Pancreas (tissue), 10 donors: ENCODE results near the gene FNDC3A. TPM values are rescaled to one million over a fixed set of nuclear protein-coding genes. Genes with fewer than 3 reads are reported as not detected.

Experiments used
- ATAC-seq, 4 donors: fragments of 200-7000 bp; cut with Tn5 transposase; one replicate each; pipeline versions ENCODE4 v1.8.0 to v1.9.1; 2020; ENCODE audit warnings: mild to moderate bottlenecking in 4 of 4, moderate library complexity in 4 of 4
- DNase-seq, 6 donors: peaks; one replicate each; pipeline ENCODE4 v3.0.0-alpha.2; 2020
- FAIRE-seq: peaks from 2 replicates; lab custom pipeline; 2012; peaks lifted over from hg19 to GRCh38; lab: Jason Lieb, UNC
- H3K27ac ChIP-seq, 4 donors: fragments of 200-600 bp; sonication (generic); 1 replicate in 3 of 4; 2 replicates in 1 of 4; pipeline versions ENCODE4 v1.5.0 to v1.8.0; 2020
- H3K27me3 ChIP-seq, 4 donors: fragments of 200-600 bp; one replicate each; pipeline ENCODE4 v1.8.0; 2021
- H3K36me3 ChIP-seq, 3 donors: fragments of 200-600 bp; sonication (generic) in 1 of 3; one replicate each; pipeline versions ENCODE4 v1.5.0 to v1.8.0; 2020 to 2021
- H3K4me1 ChIP-seq, 3 donors: fragments of 200-600 bp; one replicate each; pipeline ENCODE4 v1.8.0; 2021
- H3K4me3 ChIP-seq, 4 donors: fragments of 200-600 bp; sonication (generic) in 2 of 4; one replicate each; pipeline versions ENCODE4 v1.5.0 to v1.8.0; 2020 to 2021
- H3K9me3 ChIP-seq, 4 donors: fragments of 200-600 bp; one replicate each; pipeline ENCODE4 v1.8.0; 2021
- WGBS, 2 donors: extraction: QIAGEN DNeasy Blood & Tissue Kit; methylation state at CpG; one replicate each; pipeline ENCODE4 v1.1.7; 2013; 5-methylcytosine and 5-hydroxymethylcytosine counted together
- intact Hi-C, 3 donors: fragments of 100-400 bp; cut with DNase I; formaldehyde crosslinking; loops; one replicate each; pipeline versions ENCODE4 v1.11.1 to v1.14.2; 2022
- polyA plus RNA-seq, 2 donors: library from polyadenylated mRNA; stranded (reverse); fragments of 200-250 nt; gene quantifications; one replicate each; pipeline ENCODE4 v1.2.3, GENCODE V29; 2013
- total RNA-seq, 6 donors: library from RNA; stranded (reverse); fragmentation: NEBNext Ultra II Directional in 4 of 6; extraction: Animal tissue kit (Norgen Biotek cat#: 25700) in 4 of 6; gene quantifications; one replicate each; pipeline versions ENCODE4 v1.2.1 to v1.2.4, GENCODE V29; 2021 to 2023
- TF ChIP-seq, protein P1 (sequence below), 4 donors: fragments of 200-600 bp; sonication (generic) in 3 of 4; IDR thresholded peaks; one replicate each; pipeline versions ENCODE4 v1.5.0 to v1.8.0; 2021; ENCODE audit warnings: antibody characterized with exemption in 4 of 4
- donor health status: healthy with polysubstance abuse.
- donor health status: DM: no; HTN: no; CAD: no; lungs with moderate emphysema.
- donor health status: DM: no; HTN: no; CAD: no.
- donor health status: control.
- donor health status: control.
- donor health status: Bipolar disorder and iron deficiency.
- donor health status: DM: yes; HTN: yes; CAD: no.
- donor health status: DM: no; HTN: no; CAD: no.
- donor health status: DM: no; HTN: no; CAD: no.
- donor health status: DM: yes; HTN: yes; CAD: no.

Gene FNDC3A
- total and polyA plus RNA-seq, 8 donors = 22.4 to 65.5 (median 47.2) TPM

DNA sequence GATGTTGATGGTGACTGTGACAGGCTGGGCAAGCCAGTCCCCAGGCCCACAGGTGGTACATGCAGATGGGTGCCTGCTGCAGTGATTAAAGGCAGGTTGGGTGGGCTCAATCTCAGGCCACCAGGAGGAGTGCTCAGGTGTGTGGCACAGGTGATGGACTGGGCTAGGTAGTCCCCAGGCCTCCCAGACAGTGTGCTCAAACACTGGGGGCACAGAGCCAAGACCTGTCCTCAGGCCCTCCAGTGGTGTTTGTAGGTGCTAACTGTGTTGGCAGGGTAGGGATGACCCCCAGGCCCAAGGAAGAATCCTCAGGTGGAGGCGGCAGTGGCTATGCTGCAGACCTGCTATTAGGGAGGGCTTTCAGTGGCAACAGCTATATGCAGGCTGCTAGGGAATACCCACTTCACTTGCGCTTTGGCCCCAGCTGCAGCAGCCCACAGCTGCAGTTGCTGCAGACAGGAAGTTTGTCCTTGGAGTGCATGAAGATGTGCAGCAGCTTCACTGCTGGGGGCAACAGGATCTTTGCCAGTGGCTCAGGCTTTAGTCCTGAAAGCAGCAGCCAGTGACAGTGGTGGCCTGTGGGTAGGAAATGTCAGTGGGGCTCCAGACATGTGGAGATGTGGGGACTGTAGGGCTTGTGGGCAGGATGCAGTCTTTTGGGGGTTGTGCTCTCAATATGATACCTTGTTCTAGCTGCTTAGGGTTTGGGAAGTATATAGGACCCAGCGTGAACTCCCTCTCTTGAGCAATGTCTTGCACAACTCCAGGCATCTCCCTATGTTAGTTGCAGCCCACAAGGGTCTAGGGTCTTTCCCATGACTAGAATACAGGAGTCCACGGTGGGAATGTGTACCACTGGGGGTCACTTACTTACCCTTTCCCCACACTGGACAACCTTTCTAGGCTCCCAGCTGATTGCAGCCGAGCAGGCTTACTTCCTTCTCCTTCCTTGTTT is 190.4 kb downstream of the FNDC3A start:
- Histone ChIP-seq H3K4me1 (no peaks in the 10 kb centered on the region), H3K27me3 (no peaks in the 10 kb centered on the region), H3K27ac (no peak overlapping the region), H3K9me3 (no peaks in the 10 kb centered on the region), H3K4me3 (no peak overlapping the region), H3K36me3 (peaks cover 0 to 31% (median 0%) of the 10 kb centered on the region in 3 donors)
- ATAC-seq (peak in 3 of 4 donors; percentile 18 to 43 (median 30)), DNase-seq (peak in 2 of 6 donors; percentile 19 to 49), FAIRE-seq (no peak)
- TF ChIP-seq, protein P1, sequence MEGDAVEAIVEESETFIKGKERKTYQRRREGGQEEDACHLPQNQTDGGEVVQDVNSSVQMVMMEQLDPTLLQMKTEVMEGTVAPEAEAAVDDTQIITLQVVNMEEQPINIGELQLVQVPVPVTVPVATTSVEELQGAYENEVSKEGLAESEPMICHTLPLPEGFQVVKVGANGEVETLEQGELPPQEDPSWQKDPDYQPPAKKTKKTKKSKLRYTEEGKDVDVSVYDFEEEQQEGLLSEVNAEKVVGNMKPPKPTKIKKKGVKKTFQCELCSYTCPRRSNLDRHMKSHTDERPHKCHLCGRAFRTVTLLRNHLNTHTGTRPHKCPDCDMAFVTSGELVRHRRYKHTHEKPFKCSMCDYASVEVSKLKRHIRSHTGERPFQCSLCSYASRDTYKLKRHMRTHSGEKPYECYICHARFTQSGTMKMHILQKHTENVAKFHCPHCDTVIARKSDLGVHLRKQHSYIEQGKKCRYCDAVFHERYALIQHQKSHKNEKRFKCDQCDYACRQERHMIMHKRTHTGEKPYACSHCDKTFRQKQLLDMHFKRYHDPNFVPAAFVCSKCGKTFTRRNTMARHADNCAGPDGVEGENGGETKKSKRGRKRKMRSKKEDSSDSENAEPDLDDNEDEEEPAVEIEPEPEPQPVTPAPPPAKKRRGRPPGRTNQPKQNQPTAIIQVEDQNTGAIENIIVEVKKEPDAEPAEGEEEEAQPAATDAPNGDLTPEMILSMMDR (IDR thresholded peaks at IDR 0.05) = no peak
- 94 to 97% methylated on average over 5 of the region's 5 CpGs for WGBS, 2 donors
- intact Hi-C loops = no loop called here

DNA sequence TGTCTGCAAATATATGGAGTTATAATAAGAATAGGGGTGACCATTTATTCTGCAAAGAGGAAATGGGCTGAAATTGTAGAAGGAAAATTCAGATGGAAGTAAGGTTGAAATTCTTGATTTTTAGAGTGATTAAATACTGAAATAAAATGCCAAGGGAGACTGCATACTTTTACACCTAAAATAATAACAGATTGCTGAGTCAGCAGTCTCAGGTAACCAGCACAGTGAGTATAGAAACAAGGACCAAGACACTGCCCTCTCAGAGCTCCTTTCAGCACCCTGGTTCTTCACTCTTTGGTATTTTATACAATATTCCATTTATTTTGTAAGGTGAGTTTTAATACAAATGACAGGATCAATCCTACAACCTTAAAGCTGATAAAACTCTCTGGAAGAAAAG is 195.6 kb downstream of the FNDC3A start:
- no peaks in the 10 kb centered on the region for H3K9me3 ChIP-seq
- H3K36me3 ChIP-seq = peaks cover 0 to 20% (median 0%) of the 10 kb centered on the region in 3 donors
- TF ChIP-seq, protein P1 (IDR thresholded peaks at IDR 0.05) = no peak
- intact Hi-C loops = no loop called here
- no peaks in the 10 kb centered on the region for H3K4me1 ChIP-seq
- no peak overlapping the region for H3K4me3 ChIP-seq
- ATAC-seq = no peak
- no peak for FAIRE-seq
- H3K27me3 ChIP-seq = no peaks in the 10 kb centered on the region
- no peak overlapping the region for H3K27ac ChIP-seq
- DNase-seq = no peak

DNA sequence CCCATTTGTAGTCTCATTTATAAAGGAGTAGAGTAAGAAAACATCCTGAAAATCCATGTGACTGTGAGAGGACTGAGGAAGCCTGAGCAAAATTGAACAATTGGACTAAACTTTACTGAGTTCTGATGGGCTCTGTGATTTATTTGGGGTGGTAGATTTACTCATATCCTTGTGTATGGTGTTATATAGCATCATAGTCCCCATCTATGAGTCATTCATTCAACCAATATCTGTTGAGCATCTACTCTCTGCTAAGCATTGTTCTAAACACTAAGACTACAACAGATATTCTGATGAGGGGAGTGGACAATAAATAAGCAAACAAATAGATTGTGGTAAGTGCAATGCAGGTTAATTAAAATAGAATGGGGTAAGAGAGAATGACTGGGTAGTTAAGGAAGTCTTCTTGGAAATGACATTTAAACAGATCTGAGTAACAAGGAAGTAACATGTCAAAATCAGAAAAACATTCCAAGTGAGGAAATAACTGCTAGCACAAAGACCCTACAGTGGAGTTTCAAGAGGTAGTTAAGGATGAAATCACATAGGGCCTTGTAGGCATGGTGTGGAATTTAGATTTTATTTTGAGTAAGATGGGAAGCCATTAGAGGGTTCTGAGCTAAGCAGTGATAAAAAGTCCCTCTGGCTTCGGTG is 208.1 kb downstream of the FNDC3A start:
- H3K27me3 ChIP-seq = no peaks in the 10 kb centered on the region
- TF ChIP-seq, protein P1 (IDR thresholded peaks at IDR 0.05) = no peak
- no peak overlapping the region for H3K4me3 ChIP-seq
- H3K4me1 ChIP-seq = no peaks in the 10 kb centered on the region
- peaks cover 9 to 53% (median 25%) of the 10 kb centered on the region in 3 donors for H3K36me3 ChIP-seq
- WGBS, 2 donors = 44 to 67% methylated on average over 1 of the region's 1 CpG
- DNase-seq (no peak), FAIRE-seq (no peak), ATAC-seq (peak in 1 of 4 donors; percentile 45)
- peak overlapping the region in 1 of 4 donors; percentile 55 for H3K27ac ChIP-seq
- no peaks in the 10 kb centered on the region for H3K9me3 ChIP-seq
- intact Hi-C loops = no loop called here

DNA sequence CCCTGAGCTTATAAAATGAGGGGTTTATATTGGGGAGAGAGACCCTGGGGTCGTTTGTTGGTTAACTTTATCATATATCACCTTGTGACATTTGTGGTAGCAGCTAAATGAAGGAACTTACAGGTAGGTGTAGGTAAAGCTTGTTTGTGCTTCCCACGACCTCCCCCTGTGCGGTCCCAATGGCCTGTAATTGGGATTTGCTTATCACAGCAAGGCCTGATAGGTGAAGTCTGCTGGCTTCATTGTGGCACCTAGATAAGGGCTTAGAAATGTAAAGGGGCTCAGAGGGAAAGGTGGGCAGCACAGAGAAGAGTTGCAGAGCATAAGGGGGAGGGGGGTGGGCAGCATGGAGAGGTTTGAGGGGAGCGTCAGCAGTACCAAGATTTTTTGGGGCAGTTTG is 208.9 kb downstream of the FNDC3A start:
- WGBS, 2 donors = 79 to 84% methylated on average over 4 of the region's 4 CpGs
- Histone ChIP-seq H3K27me3 (no peaks in the 10 kb centered on the region), H3K4me3 (no peak overlapping the region), H3K36me3 (peaks cover 9 to 54% (median 17%) of the 10 kb centered on the region in 3 donors), H3K4me1 (no peaks in the 10 kb centered on the region), H3K9me3 (no peaks in the 10 kb centered on the region), H3K27ac (no peak overlapping the region)
- no peak for ATAC-seq
- DNase-seq = no peak
- FAIRE-seq = no peak
- intact Hi-C loops = no loop called here
- TF ChIP-seq, protein P1 (IDR thresholded peaks at IDR 0.05) = no peak
